Liver (tissue), 9 donors: Measurements from ENCODE around the gene KCNIP4. TPM values are rescaled to one million over a fixed set of nuclear protein-coding genes. Genes with fewer than 3 reads are reported as not detected.

Source experiments
- DNase-seq: peaks from one replicate; pipeline ENCODE4 v3.0.0-alpha.2; 2017; ENCODE audit warnings: low spot score
- H3K27ac ChIP-seq, 2 donors: one replicate each; pipeline ENCODE4 v1.7.0; 2013; ENCODE audit warnings: inconsistent platforms in 2 of 2, low read length in 2 of 2, control low read depth in 1 of 2, low read depth in 1 of 2, mild to moderate bottlenecking in 1 of 2
- H3K27me3 ChIP-seq, 4 donors: one replicate each; pipeline versions ENCODE4 v1.6.1 to v1.7.0; 2013; ENCODE audit warnings: low read length in 3 of 4, inconsistent platforms in 1 of 4, mild to moderate bottlenecking in 1 of 4, moderate library complexity in 1 of 4; ENCODE audit not compliant: control insufficient read depth in 4 of 4, insufficient read depth in 4 of 4
- H3K36me3 ChIP-seq, 4 donors: one replicate each; pipeline versions ENCODE4 v1.6.1 to v1.7.0; 2013; ENCODE audit warnings: low read length in 3 of 4, mild to moderate bottlenecking in 3 of 4, low read depth in 1 of 4, moderate library complexity in 1 of 4; ENCODE audit not compliant: control insufficient read depth in 4 of 4, insufficient read depth in 3 of 4
- H3K4me1 ChIP-seq, 4 donors: one replicate each; pipeline versions ENCODE4 v1.6.1 to v1.7.0; 2013; ENCODE audit warnings: low read length in 3 of 4, mild to moderate bottlenecking in 3 of 4, moderate library complexity in 1 of 4; ENCODE audit not compliant: control insufficient read depth in 4 of 4, insufficient read depth in 4 of 4
- H3K4me3 ChIP-seq, 3 donors: one replicate each; pipeline versions ENCODE4 v1.6.1 to v1.7.0; 2013; ENCODE audit warnings: low read length in 3 of 3, control low read depth in 1 of 3, low read depth in 1 of 3, mild to moderate bottlenecking in 1 of 3
- H3K9ac ChIP-seq, 2 donors: one replicate each; pipeline ENCODE4 v1.7.0; 2013; ENCODE audit warnings: low read length in 2 of 2, mild to moderate bottlenecking in 2 of 2, moderate library complexity in 2 of 2, control low read depth in 1 of 2, low read depth in 1 of 2
- H3K9me3 ChIP-seq, 4 donors: one replicate each; pipeline versions ENCODE4 v1.6.1 to v1.7.0; 2013; ENCODE audit warnings: low read length in 3 of 4; ENCODE audit not compliant: control insufficient read depth in 4 of 4
- CTCF ChIP-seq: fragments of 150-350 bp; IDR thresholded peaks from 2 replicates; pipeline ENCODE4 v1.5.1; 2017; ENCODE audit warnings: improper control_type of control experiment, low read depth, low read length; ENCODE audit not compliant: missing input control
- EGR1 ChIP-seq, 2 donors: IDR thresholded peaks; 2 replicates each; pipeline ENCODE4 v1.6.1; 2016 to 2018; ENCODE audit warnings: antibody characterized with exemption in 2 of 2, low read depth in 2 of 2
- FOXA1 ChIP-seq: IDR thresholded peaks from 2 replicates; pipeline ENCODE4 v1.6.1; 2016; ENCODE audit warnings: antibody characterized with exemption
- FOXA2 ChIP-seq: IDR thresholded peaks from 2 replicates; pipeline ENCODE4 v1.6.1; 2016; ENCODE audit warnings: antibody characterized with exemption
- GABPA ChIP-seq, 2 donors: IDR thresholded peaks in 1 of 2; conservative IDR thresholded peaks in 1 of 2; 2 replicates each; pipeline ENCODE4 v1.6.1; 2016; ENCODE audit warnings: antibody characterized with exemption in 2 of 2, mild to moderate bottlenecking in 1 of 2, moderate library complexity in 1 of 2
- HNF4A ChIP-seq, 2 donors: conservative IDR thresholded peaks; 2 replicates each; pipeline ENCODE4 v1.6.1; 2016; ENCODE audit warnings: antibody characterized with exemption in 2 of 2, mild to moderate bottlenecking in 2 of 2
- HNF4G ChIP-seq: IDR thresholded peaks from 2 replicates; pipeline ENCODE4 v1.6.1; 2016; ENCODE audit warnings: antibody characterized with exemption
- JUND ChIP-seq, 2 donors: IDR thresholded peaks; 2 replicates each; pipeline ENCODE4 v1.6.1; 2016; ENCODE audit warnings: antibody characterized with exemption in 2 of 2
- MAX ChIP-seq: IDR thresholded peaks from 2 replicates; pipeline ENCODE4 v1.6.1; 2016; ENCODE audit warnings: antibody characterized with exemption
- NR2F2 ChIP-seq: IDR thresholded peaks from 2 replicates; pipeline ENCODE4 v1.6.1; 2016; ENCODE audit warnings: antibody characterized with exemption
- RAD21 ChIP-seq, 2 donors: IDR thresholded peaks; 2 replicates each; pipeline ENCODE4 v1.6.1; 2016; ENCODE audit warnings: antibody characterized with exemption in 2 of 2, mild to moderate bottlenecking in 2 of 2
- REST ChIP-seq: IDR thresholded peaks from 2 replicates; pipeline ENCODE4 v1.6.1; 2016; ENCODE audit warnings: antibody characterized with exemption, mild to moderate bottlenecking
- SP1 ChIP-seq: IDR thresholded peaks from 2 replicates; pipeline ENCODE4 v1.6.1; 2018; ENCODE audit warnings: antibody characterized with exemption, mild to moderate bottlenecking
- TAF1 ChIP-seq: conservative IDR thresholded peaks from 2 replicates; pipeline ENCODE4 v1.6.1; 2016; ENCODE audit warnings: antibody characterized with exemption, mild to moderate bottlenecking
- ZBTB33 ChIP-seq: IDR thresholded peaks from 2 replicates; pipeline ENCODE4 v1.6.1; 2016; ENCODE audit warnings: antibody characterized with exemption
- WGBS: extraction: QIAGEN DNeasy Blood & Tissue Kit; methylation state at CpG from one replicate; pipeline ENCODE4 v1.1.7; 2013; 5-methylcytosine and 5-hydroxymethylcytosine counted together
- polyA plus RNA-seq, 2 donors: library from polyadenylated mRNA; stranded (reverse) in 1 of 2; unstranded in 1 of 2; fragments of 200-250 nt in 1 of 2; fragments of >200 nt in 1 of 2; fragmentation: Nextera tagmentation in 1 of 2; extraction: Ambion mirVana in 1 of 2; gene quantifications; one replicate each; pipeline versions ENCODE4 v1.2.1 to v1.2.3, GENCODE V29; 2013 to 2015
- total RNA-seq, 2 donors: library from RNA; depleted of rRNA; stranded (reverse); fragments of >200 nt; gene quantifications; one replicate each; pipeline ENCODE4 v1.2.3, GENCODE V29; 2014
- TF ChIP-seq, protein P1 (sequence below): IDR thresholded peaks from 2 replicates; pipeline ENCODE4 v1.6.1; 2016; ENCODE audit warnings: antibody characterized with exemption
- donor health status: healthy.
- donor health status: healthy.
- donor health status: healthy.
- donor health status: healthy.
- donor health status: healthy.

KCNIP4 gene
- total and polyA plus RNA-seq, 4 donors = 0.08 to 0.14 TPM; not detected in 2

DNA sequence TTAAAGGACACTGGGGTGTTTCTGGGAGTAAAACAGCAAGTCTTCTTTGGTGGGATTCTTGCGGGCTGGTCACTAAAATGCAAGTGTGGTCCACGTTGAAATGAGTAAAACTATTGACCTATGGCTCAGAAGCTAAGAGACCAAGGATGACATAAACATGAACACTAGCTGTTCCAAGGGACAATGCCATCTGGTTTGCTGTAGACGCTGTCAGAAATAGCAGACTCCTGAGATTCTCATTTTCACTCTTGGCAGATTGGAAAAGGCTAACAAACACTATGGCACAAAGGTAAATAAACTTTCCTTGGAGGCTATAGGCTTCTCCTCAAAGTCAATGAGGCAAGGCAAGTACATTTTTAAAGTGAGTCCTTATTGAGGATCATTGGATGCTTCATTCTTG is 343.6 kb downstream of the KCNIP4 start:
- DNase-seq = no peak
- TF ChIP-seq HNF4A (conservative IDR thresholded peaks at IDR 0.05) (no peak), NR2F2 (no peak), JUND (IDR thresholded peaks at IDR 0.05) (no peak), FOXA1 (no peak), SP1 (no peak), REST (no peak), MAX (no peak), FOXA2 (no peak), ZBTB33 (no peak), RAD21 (IDR thresholded peaks at IDR 0.05) (no peak), EGR1 (IDR thresholded peaks at IDR 0.05; ENCODE audit: low read depth in 2 of 2) (no peak), CTCF (no peak), GABPA (IDR thresholded peaks at IDR 0.05 in 1 of 2, conservative IDR thresholded peaks at IDR 0.05 in 1 of 2) (no peak)
- TF ChIP-seq, protein P1, sequence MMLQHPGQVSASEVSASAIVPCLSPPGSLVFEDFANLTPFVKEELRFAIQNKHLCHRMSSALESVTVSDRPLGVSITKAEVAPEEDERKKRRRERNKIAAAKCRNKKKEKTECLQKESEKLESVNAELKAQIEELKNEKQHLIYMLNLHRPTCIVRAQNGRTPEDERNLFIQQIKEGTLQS = no peak
- Histone ChIP-seq H3K27me3 (peaks cover 0 to 5% (median 0%) of the 10 kb centered on the region in 4 donors), H3K36me3 (no peaks in the 10 kb centered on the region), H3K4me3 (no peak overlapping the region), H3K4me1 (no peaks in the 10 kb centered on the region), H3K9me3 (no peaks in the 10 kb centered on the region), H3K27ac (no peak overlapping the region), H3K9ac (no peak overlapping the region)
- 62% methylated on average over 3 of the region's 3 CpGs for WGBS

- 61% methylated on average over 5 of the region's 5 CpGs for WGBS
- Histone ChIP-seq H3K27ac (no peak overlapping the region), H3K36me3 (no peaks in the 10 kb centered on the region), H3K4me1 (no peaks in the 10 kb centered on the region), H3K9me3 (no peaks in the 10 kb centered on the region), H3K9ac (no peak overlapping the region), H3K27me3 (peaks cover 0 to 1% (median 0%) of the 10 kb centered on the region in 4 donors), H3K4me3 (no peak overlapping the region)
- DNase-seq = no peak
- TF ChIP-seq TAF1 (no peak), HNF4A (conservative IDR thresholded peaks at IDR 0.05) (no peak), SP1 (no peak), REST (no peak), RAD21 (IDR thresholded peaks at IDR 0.05) (no peak), FOXA1 (no peak), MAX (no peak), ZBTB33 (no peak), HNF4G (no peak)
- TF ChIP-seq, protein P1 = no peak
These were observed 352.1 kb downstream of the KCNIP4 start for GRCh38 chr4:21596521-21596920.
